ENCODE data around the gene ANO5.
"Not testable (repeated sequence)": the region's sequence is repeated elsewhere in the genome, so short reads cannot be mapped to it uniquely, and the experiment has no call there.

The ANO5 gene

DNA sequence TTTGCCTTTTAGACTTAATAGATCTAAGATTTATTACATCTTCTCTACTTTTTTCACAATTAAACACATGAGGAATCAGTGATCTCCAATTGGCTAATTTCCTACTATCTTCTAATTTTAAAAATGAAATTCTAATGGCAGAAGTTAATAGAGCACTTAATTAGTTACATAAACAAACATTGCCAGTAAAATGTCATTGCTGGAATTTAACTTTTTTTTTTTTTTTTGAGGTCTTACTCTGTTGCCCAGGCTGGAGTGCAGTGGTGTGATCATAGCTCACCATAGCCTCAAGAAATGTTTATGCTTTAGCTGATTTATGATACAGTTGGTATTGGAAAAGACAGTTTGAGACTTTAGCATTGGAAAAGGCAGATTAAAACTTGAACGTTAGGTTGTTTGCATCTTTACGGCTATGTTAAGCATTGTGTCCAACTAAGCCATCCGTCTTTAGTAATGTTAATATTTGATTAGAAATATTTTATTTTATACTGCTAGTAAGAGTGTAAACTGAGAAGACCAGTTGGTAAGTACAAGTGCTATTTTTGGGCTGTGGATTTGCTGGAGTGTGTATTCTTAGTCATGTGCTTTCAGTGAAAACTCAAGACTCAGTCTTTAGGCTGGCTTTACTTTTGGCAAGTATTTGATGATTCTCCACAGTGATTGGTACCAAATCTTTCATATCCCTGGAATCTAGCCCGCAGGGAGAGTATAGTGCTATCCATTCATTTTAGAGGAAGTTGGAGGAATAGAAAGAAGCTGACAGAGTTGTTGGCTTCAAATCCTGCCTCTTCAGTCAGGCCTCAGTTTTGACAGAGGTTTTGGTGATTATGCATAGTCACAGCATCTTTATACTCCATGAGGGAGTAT lies 4.5 kb downstream of the ANO5 start:
- FAIRE-seq, result no peak

GRCh38 chr11:22199243-22199642 lies 6.4 kb downstream of the ANO5 start:
- FAIRE-seq, result no peak

More for the DNA sequence above, 4.5 kb downstream of the ANO5 start:
- no peak for DNase-seq (ENCODE audit: low spot score)

GRCh38 chr11:22203281-22203680 lies 10.4 kb downstream of the ANO5 start:
- DNase-seq (ENCODE audit: low spot score) (no peak), FAIRE-seq (no peak)

More at GRCh38 chr11:22199243-22199642, 6.4 kb downstream of the ANO5 start:
- DNase-seq (ENCODE audit: low spot score), result no peak

- FAIRE-seq, result no peak
- DNase-seq (ENCODE audit: low spot score), result no peak
Observed at GRCh38 chr11:22207162-22207561, 14.3 kb downstream of the ANO5 start.

GRCh38 chr11:22208151-22208858 lies 15.4 kb downstream of the ANO5 start:
- FAIRE-seq (no peak), DNase-seq (ENCODE audit: low spot score) (no peak)

GRCh38 chr11:22216940-22217339 lies 24.1 kb downstream of the ANO5 start:
- FAIRE-seq (no peak), DNase-seq (ENCODE audit: low spot score) (no peak)

- DNase-seq (ENCODE audit: low spot score) (no peak), FAIRE-seq (no peak)
Observed at GRCh38 chr11:22221143-22221542, 28.3 kb downstream of the ANO5 start.

DNA sequence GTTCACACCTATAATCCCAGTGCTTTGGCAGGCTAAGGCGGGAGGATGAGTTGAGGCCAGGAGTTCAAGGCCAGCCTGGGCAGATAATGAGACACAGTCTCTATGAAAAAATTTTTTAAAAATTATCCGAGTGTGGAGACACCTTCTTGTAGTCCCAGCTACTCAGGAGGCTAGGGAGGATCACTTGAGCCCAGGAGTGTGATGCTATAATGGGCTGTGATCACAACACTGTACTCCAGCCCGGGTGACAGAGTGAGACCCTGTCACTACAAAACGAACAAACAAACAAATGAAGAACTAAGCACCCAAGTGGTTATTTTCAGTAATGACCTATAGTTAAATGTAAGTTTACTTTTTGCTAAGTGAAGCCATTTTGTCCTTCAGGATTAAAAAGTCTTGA lies 32.3 kb downstream of the ANO5 start:
- no peak for DNase-seq (ENCODE audit: low spot score)
- no peak for FAIRE-seq

GRCh38 chr11:22234743-22235142 lies 41.9 kb downstream of the ANO5 start:
- FAIRE-seq (no peak), DNase-seq (ENCODE audit: low spot score) (no peak)

- DNase-seq (ENCODE audit: low spot score) (peak; percentile 38), FAIRE-seq (no peak)
Observed at GRCh38 chr11:22244986-22245592, 52.2 kb downstream of the ANO5 start.

- FAIRE-seq, result no peak
- DNase-seq (ENCODE audit: low spot score), result no peak
Observed at GRCh38 chr11:22246992-22247391, 54.1 kb downstream of the ANO5 start.

DNA sequence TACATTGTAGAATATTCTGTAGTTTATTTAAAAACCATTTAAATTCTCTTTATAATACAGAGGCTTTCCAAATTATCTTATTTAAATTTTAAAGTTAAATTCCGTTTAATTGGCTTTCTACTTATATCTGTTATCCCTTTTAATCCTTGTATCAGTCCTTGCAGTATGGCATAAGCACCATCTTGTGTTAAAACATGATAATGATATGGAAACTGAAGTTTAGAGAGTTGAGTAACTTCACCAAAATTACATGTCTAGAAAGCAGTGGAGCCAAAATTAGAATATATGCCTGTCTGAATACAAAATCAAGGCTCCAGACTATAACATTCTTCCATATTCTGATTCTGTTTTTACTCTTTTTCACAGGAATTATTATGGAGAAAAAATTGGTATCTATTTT lies 57.0 kb downstream of the ANO5 start:
- FAIRE-seq (no peak), DNase-seq (ENCODE audit: low spot score) (no peak)

DNA sequence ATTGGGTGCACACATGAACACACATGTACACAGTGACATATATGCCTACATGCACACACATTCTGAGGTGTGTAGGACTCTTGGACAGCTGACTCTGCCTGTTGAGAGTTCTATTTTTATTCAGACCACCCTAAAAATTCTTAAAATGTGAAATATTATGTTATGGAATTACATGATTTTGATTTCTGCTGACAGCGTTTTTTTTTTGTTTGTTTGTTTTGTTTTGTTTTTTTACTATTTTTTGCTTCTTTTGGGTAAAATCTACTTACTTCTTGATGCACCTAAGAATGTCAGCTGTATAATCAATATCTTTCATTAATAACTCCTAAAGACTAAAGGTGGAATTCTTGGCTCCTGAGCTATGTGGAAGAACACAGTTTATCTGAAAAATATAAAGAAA lies 64.0 kb downstream of the ANO5 start:
- FAIRE-seq, result no peak
- DNase-seq (ENCODE audit: low spot score), result no peak

GRCh38 chr11:22263613-22264012 lies 70.7 kb downstream of the ANO5 start:
- DNase-seq (ENCODE audit: low spot score) (no peak), FAIRE-seq (no peak)

DNA sequence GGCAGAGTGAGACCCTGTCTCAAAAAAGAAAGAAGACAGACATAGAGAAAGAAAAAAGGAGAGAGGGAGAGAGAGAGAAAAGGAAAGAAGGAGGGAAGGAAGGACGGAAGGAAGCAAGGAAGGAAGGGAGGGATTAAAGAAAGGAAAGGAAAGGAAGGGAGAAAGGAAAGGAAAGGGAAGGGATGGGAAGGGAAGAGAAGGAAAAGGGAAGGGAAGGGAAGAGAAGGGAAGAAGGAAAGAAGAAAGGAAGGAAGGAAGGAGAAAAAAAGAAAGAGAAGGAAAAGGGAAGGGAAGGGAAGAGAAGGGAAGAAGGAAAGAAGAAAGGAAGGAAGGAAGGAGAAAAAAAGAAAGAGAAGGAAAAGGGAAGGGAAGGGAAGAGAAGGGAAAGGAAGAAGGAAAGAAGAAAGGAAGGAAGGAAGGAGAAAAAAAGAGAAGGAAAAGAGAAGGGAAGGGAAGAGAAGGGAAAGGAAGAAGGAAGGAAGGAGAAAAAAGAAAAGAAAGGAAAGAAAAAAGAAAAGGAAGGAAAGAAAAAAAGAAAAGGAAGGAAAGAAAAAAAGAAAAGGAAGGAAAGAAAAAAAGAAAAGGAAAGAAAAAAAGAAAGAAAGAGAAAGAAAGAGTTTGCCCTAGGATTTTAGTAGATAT lies 76.2 kb downstream of the ANO5 start:
- not testable (repeated sequence) for FAIRE-seq; DNase-seq (ENCODE audit: low spot score)

GRCh38 chr11:22273781-22274180 lies 80.9 kb downstream of the ANO5 start:
- DNase-seq (ENCODE audit: low spot score), result no peak
- no peak for FAIRE-seq

DNA sequence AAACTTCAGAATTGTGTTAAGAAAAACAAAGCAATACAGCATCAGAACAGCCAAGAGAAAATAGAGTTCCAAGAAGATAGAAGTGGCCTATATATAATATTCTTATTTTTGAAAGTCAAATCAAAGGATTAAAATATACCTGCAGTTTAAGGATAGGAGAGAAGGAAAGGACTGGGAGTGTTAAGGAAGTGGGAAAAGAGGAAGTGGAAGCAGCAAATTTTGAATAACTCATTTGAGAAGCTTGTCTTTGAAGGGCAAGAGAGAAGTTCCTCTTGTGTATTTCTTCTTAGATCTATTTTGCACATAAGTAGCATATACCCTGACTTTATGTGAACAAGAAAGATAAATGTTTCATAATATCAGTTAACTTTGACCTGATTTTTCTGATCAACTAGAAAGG lies 82.7 kb downstream of the ANO5 start:
- DNase-seq (ENCODE audit: low spot score) (no peak), FAIRE-seq (no peak)

DNA sequence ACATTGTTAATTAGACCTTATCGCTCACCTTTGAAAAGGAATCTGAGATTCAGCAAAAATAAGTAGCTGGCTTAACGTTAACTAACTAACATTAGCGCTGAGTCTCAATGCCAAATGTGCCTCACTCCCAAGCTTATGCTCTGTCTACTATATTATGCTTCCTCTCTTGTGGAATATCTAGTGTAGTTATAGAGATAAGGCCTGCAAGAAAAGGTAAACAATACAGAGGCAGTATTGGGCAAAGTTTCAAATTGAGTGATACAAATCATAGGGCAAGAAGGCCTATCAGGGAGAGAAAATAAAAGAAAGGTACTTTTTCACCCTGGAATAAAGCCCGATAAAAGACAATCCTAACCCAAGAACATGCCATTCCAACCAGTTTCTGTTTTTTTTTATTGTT lies 83.7 kb downstream of the ANO5 start:
- FAIRE-seq, result no peak
- DNase-seq (ENCODE audit: low spot score), result no peak

GRCh38 chr11:22284991-22285390 lies 92.1 kb downstream of the ANO5 start:
- DNase-seq (ENCODE audit: low spot score); FAIRE-seq: not testable (repeated sequence)

GRCh38 chr11:22302368-22302767 lies 109.5 kb downstream of the ANO5 start:
- DNase-seq (ENCODE audit: low spot score), result no peak
- FAIRE-seq, result no peak

- no peak for FAIRE-seq
Observed at GRCh38 chr11:22304337-22304961, 111.6 kb downstream of the ANO5 start.

More at GRCh38 chr11:22304337-22304961, 111.6 kb downstream of the ANO5 start:
- DNase-seq (ENCODE audit: low spot score), result peak; percentile 10
